ENCODE measurements around the gene STXBP5L.

DNA sequence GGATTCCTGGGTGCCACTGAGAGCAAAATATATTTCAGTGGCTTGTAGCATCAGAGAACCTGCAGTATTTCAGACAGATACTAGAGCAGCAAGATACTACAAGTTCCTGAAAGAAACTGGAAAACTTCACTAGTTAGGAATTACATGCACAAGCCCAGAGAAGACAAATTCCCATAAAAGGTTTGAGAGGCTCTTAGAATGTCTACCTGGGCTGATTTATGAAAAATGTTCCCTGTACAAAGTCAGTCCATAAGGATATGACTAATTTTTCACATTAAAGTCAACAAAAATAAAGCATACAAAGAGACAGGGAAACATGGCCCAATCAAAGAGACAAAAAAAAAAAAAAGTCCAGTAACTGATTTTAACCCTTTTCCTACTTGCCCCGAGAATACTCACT lies 335.2 kb downstream of the STXBP5L start:
- TF ChIP-seq, protein P1, sequence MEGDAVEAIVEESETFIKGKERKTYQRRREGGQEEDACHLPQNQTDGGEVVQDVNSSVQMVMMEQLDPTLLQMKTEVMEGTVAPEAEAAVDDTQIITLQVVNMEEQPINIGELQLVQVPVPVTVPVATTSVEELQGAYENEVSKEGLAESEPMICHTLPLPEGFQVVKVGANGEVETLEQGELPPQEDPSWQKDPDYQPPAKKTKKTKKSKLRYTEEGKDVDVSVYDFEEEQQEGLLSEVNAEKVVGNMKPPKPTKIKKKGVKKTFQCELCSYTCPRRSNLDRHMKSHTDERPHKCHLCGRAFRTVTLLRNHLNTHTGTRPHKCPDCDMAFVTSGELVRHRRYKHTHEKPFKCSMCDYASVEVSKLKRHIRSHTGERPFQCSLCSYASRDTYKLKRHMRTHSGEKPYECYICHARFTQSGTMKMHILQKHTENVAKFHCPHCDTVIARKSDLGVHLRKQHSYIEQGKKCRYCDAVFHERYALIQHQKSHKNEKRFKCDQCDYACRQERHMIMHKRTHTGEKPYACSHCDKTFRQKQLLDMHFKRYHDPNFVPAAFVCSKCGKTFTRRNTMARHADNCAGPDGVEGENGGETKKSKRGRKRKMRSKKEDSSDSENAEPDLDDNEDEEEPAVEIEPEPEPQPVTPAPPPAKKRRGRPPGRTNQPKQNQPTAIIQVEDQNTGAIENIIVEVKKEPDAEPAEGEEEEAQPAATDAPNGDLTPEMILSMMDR (IDR thresholded peaks at IDR 0.05) = no peak
- no peak for TF ChIP-seq EZH2phosphoT487 (IDR thresholded peaks at IDR 0.05)

All from neural progenitor cell (in vitro differentiated cells).